Measurements from ENCODE around the gene TAS2R9.

DNA sequence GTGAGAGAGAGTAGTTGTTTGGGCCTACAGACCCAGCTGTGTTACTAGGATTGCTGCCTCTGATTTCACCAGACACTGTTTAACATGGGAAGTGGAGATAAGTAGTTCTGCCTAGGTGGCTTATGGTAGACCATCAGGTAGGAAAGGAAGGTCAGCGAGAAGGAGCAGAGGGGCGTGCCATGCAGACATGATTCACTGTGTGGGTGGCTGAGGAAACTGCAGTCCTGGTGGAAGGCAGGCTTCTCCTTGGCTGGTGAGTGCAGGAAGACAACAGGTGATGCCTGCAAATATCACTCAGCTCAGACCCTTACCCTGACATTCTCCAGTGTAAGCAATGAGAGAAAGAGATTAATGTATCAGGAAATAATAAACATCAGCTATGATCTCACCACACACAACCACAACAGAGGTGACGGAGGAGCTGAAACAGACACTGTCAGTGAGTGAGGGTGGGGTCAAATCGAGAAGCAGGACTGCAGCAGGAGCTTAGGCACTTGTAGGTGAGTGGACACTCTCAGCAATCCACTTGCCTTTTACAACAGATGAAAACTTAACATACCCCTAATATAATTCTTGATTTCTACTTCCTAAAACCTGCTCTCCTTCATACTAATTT, 41.4 kb upstream of the TAS2R9 start:
- TF ChIP-seq CTCF (IDR thresholded peaks at IDR 0.05; ENCODE audit: low read length): no peak
- TF ChIP-seq EZH2phosphoT487 (IDR thresholded peaks at IDR 0.05; ENCODE audit: low read length): no peak

Data from MM.1S (cell line).